ENCODE measurements around the gene PREB.

The PREB gene

DNA sequence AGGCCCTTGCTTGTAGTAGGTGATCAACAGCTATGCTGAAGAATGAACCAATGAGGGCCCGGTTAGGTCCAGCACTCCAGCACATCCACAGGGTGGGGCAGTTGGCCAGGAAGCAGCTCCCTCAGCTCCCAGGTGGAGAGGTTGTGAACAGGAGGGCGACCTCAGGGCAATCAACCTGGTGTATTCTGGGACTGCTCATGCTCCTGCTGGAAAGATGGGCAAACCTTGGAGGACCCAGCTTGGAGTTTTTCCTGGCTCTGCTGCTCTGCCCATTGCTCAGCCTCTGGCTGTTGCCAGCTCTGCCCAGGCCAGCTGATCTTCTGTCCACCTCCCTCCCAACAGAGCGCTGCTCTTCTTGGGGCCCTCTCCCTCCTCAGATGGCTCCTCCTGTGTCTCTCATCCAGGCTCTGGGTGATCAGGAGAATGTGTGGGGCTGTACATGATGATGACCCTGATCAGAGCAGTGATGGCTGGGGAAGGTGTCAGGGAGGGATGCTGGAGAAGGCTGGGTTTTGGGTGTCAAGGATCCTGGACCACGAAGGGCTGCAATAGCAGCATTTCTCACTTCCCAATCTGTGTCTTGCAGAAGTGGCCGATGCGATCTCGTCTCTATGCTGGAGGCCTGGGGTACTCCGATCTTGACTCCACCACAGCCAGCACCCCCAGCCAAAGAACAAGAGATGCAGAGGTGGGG, 17.8 kb upstream of the PREB start:
- DNase-seq = no peak

DNA sequence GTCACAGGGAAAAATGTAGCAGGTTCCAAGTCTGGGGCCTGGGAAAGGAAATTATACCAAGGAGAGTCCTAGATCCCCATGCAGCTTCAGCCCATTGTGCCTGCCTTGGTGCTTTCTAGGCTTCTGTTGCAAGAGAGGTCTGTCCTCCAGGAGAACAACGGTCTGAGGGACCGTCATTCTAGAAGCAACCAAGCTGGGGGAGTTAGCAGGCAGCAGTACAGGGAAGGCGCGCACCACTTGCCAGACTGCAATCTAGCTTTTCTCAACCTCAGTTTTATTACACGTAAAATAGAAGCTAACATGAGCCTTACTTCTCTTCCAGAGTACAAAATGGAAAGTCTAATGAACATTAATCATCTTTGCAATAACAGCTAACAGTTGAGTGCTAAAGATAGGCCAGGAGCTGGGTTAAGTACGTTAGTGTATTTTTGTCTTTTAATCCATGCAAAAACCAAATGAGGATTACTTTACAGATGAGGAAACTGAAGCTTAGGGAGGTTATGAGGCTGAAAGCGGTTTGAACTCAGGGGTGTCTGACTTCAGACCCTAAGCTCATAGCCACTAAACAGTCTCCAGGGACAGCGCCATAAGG, 16.3 kb upstream of the PREB start:
- no peak for DNase-seq

DNA sequence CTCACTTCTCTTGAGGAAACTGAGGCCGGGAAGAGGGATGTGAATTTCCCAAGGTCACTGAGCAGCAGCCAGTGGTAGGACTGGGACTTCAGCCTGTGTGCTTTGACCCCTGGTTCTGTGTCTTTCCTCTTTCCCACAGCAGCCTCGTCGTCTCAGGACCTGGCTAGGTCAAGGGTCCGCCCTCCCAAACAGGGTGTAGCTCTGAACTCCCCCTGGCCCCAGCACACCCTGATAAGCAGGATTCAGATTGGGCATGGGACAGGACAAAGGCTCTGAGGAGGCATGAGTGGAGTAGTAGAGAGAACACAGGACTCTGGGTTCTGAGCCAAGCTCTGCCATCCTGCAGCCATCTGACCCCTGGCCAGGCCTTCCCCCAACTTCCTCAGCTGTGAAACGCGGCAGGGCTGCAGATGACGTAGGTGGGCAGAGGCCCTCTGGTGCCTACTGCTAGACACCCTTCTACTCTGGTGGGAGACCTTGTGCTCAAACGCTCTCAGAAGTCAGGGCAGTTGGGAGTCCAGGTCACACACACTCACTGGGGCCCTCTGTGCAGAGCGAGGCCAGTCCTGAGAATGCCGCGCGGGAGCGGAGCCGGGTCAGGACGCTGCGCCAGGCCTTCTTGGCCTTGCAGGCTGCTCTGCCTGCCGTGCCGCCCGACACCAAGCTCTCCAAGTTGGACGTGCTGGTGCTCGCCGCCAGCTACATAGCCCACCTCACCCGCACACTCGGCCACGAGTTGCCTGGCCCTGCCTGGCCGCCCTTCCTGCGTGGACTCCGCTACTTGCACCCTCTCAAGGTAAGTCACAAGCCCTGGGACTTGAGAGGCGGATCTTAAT, 15.4 kb upstream of the PREB start:
- DNase-seq = no peak

DNA sequence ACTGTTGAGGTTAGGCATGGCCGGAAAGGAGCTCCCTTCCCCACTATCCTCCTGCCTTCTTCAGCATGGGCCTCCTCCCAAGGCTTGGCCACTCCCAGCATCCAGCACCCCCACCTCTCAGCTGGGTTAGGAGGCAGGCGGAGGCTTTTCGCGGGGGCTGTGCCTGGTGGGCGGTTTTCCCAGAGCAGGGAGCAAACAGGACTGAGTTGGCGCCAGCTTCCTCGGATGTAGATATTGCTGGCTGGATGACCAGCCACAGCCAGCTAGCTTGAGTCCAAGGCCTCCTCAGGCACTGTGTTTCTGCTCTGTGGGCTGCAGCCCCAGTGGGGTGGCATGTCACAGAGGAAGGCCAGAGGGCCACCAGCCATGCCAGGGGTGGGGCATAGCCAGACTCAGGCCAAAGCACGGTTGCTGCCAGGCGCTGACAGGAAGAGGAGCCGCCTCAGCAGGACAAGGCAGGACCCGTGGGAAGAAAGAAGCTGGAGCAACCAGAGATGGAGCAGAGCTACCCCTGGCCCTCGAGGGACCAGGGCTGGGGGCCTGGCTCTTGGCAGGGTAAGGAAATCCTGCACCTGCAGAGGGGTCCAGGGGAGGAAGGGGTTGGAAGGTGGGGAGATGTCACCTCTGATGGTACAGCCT, 14.5 kb upstream of the PREB start, which contains the start of gene TCF23:
TSS of gene TCF23 (plus strand) at position 204 of the 639 bp plus-strand sequence. CDS start at position 334, 130 bp downstream.
- no peak for DNase-seq

DNA sequence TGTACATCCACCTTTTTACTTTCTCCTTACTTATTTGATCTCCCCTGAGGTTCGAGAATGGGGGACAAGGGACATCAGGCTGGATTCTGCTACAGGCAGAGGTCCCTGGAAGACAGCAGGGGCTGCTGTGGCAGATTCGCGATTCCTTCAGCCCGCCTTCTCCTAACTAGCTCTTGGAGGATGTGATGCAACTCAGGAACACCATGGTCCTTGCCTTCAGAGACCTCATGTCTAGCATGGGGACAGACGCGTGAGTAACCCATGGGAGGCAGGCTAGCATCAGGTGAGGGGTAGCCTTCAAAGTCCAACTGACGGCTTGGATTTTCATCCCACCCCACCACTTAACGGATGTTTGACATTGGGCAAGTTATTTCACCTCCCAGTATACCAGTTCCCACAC, 13.5 kb upstream of the PREB start:
- no peak for DNase-seq

DNA sequence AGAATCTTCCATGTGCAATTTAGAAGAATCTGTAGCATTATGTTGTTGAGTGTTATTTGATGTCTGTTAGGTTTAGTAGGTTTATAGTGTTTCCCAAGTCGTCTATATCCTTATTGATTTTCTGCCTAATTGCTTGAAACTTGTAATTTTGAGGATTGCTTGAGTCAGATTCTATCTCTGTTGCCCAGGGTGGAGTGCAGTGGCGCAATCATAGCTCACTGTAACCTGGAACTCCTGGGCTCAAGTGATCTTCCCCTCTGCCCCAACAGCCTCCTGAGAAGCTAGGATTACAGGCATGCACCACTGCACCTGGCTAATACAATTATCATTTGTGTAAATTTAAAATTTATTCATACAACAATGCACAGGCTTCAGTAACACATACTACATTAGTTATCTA, 11.2 kb upstream of the PREB start:
- no peak for DNase-seq

DNA sequence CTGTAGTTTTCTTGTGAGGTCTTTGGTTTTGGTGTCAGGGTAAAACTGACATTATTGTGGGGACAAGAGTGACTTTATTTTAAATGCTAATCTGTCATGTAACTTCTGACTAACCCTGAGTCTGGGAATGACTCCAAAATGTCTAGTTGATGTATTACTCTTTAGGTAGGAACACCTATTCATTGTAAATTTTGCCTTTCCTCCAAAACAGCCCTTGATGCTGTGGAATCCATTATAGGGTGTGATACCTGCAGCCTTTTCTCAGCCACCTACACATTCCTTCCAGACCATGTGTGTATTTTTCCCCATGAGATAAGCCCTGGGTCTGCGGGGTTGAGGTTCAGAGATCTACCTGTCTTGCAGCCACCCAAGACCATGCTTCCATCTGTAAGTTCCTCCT, 8.8 kb upstream of the PREB start:
- DNase-seq = no peak

DNA sequence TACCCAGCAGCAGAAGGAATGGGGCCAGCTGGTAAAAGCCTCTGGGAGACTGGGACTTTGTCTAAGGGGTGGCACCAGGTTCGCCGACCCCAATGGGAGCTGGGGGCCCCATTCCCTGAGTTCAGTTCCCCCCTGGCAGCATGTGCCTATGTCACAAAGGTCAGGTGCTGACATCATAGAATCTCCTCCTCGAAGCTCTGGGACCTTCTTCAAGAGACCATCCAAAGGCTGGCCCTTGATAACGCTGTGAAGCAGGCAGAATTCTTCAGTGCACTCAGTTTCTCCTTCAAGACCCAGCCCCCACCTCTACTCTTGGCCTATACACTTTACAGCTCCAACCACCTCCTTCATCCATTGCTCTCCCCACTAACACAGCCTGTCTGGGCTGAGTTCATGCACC, 4.9 kb upstream of the PREB start, which contains the start of gene PRR30:
TSS of gene PRR30 (minus strand) at position 101 of the 400 bp plus-strand sequence. CDS start 1,081 bp downstream, outside the sequence.
- DNase-seq = no peak

DNA sequence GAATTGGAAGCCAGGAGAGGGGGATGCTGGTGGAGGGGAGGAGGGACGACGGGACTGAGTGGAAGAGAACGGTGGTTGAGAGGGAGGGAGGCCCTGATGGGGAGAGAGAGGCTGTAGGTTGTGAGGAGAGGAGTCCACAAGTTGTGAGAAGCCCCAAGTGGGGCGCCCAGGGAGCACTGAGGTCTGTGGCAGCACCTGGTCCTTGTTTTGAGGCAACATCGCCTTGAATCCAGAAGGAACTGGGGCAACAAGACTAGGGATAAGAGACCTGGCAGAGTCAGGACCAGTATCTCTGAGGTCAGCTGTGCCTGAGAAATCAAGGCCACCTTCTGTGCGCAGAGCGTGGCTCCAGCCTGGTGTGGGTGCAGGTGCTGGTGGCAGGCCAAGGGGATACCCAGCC, 3.7 kb upstream of the PREB start:
- no peak for DNase-seq

DNA sequence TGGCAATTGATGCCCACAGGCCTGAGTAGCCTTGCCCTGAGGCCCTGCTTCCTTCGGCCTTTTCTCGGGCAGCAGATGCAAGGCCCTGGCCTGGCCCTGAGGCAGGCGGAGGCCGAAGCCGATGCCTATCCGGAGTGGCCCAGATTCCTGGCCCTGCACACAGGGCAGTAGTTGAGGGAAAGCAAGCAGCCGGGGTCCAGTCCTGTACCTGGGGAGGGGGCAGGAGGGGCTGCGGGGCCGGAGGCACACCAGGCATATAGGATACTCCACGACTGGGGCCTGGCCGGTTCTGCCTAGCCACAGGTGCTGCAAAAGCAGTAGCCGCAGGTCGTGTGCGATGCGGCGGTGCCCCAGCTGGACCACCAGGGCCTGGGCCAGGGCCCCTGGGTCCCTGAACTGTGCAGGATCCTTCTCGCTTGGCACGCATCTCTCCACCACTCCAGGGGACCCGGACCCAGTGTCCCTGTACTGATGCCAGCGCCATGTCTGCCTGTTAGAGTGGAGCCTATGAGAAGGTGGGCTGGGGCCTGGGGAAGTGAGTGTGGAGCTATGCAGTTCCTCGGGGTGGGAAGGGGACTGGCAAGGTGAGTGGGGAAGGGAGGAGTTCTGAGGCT, 3.0 kb upstream of the PREB start:
- DNase-seq = no peak

DNA sequence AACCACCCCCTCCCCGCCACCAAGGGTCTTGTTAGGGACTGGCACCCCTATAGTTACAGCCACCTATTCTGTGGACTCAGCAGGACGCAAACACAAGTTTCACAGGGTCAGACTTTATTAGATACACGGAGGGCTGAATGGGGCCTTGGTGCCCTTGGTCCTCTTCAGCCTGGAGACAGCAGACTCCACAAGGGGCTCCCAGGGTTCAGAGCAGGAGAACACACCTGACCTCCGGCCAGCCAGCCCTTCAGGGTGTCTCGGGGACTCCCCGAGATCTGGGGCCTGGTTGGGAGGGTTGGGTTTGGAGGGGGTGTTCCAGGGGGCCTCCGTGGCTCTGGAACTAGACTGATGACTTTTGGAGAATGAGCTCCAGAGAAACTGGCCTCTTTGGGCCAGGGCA, 2.3 kb upstream of the PREB start:
- no peak for DNase-seq

DNA sequence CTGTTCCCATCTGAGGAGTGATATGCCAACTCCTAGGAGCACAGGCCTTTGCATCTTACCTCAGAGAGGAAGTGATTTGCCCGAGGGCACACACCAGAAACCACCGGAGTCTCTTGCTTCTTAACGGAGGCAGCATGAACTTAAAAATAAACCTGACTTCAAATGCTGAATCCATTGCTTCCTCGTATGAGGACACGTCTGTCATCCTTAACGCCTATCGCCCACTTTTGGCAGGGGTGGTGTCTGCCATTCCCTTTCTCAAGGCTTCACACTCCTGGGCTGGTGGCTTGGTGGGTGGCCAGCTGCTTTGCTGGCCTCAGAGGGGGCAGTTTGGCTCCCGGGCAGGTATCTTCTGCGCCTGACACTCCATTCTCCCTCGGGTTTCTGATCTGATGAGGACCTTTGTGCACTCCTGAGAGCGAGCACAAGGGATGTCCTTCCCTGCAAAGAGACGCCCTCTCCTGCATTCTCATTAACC, 1.1 kb upstream of the PREB start:
- no peak for DNase-seq

DNA sequence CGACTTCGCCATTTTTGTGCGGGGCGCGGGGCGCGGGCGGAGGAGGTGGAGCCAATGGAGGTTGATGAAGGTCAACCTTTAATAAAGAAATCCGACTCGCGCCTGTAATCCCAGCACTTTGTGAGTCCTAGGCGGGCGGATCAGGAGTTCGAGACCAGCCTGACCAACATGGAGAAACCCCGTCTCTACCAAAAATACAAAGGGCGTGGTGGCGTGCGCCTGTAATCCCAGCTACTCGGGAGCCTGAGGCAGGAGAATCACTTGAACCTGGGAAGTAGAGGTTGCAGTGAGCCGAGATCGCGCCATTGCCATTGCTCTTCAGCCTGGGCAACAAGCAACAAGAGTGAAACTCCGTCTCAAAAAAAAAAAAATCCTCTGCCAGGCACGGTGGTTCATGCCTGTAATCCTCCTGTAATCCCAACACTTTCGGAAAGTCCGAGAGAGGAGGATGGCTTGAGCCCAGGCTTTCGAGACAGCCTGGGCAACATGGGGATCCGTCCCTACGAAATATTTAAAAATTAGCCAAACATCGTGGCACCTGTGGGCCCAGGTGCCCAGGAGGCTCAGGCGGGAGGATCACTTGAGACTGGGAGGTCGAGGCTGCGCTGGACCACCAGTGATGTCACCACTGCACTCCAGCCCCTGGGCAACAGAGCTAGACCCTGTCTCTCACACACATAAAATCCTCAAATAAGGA, 493 bp upstream of the PREB start:
- no peak for DNase-seq

DNA sequence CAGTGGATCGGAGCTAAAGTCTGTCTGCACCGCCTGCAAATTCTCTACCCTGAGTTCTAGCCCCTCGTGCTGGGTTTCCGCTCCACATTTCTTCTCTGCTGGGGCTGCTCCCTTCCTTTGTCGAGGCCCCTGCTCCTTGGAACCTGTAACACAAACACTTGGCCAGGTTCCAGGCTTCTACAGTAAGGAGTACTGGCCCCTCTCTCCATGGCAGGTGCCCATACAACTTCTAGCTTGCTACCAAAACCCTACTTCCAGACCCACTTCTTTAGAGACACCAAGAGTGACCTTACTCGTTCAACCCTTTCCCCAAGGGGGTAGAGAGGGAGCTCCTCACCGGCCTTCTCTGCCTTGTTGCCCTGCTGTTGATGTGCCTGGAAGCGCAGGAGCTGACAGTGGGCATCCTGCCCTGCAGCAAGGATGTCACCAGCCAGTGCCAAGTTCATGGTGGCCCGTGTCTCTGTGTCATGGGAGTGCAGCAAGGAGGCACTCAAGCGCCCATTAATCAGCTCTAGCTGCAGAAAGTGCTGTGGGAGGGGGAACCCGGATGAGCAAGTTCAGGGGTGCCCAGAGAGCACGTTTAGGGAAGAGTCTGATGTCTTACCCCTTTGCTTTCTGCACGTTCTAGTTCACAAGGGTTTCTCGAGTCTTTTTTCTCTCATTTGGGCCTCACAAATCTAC, 1.1 kb downstream of the PREB start:
- DNase-seq = no peak

DNA sequence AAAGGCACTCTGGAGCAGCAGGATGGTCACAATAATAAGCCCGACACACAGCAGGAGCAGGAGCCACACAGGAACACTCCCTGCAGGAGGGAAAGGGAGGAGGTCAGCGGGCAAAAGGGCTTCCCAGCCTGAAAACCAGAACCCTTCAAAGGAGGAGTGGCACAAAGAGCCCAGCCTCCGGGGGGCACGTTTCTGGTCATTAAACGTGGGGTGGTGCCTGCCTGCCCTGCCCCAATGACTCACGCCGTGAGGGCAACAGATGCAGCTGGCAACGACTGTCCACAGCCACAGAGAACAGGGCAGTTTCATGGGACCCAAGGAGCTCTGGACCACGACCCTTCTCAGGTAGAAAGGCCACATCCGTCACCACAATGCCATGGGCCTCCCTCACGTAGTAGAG, 3.0 kb downstream of the PREB start:
- no peak for DNase-seq

DNA sequence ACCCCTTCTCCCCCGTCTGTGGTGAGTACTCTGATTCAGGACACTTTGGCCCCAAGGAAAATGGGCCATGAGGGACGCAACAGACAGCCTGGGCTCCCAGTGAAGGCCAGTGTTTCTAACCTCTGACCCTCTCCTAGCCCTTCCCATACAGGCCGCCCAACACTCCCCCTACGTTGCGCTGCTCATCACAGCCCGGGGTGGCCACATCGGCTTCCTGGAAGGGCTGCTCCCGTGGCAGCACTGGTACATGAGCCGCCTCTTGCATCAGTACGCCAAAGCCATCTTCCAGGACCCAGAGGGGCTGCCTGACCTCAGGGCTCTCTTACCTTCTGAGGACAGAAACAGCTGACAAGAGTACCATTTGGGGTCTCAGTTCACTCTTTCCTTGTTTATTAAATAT, 4.0 kb downstream of the PREB start:
- no peak for DNase-seq

DNA sequence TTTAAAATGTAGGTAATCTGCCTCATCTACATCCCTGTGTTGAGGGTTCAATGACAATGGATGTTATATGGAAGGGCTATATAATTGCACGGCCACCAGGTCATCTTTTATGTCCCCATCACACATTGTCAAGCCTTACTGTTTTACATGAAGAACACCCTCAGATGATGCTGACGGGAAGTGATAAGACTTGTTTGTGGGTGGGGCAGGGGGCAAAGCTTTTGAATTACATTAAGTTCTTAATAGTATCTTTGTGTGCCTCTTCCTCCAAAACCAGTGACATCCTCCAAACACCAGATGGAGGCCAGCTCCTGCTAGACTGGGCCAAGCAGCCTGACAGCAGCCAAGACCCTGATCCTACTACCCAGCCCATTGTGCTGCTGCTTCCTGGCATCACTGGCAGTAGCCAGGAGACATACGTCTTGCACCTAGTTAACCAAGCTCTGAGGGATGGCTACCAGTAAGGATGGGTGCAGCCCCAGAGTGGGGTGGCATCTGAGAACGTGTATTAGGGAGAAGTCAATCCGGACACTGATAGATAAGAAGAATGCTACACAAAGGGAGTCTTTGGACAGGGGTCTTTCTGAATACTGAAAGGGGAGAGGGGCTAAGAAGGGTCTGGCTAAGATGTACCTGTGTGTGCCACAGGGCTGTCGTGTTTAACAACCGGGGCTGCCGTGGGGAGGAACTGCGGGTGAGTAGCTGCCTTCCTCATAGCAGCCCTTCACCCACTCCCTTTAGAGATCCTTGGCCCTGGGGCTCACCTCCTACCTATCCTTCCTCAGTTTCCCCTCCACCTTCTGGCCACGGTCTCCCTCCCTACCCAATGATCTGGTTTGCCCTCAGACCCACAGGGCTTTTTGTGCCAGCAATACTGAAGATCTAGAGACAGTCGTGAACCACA, 5.5 kb downstream of the PREB start:
- no peak for DNase-seq

DNA sequence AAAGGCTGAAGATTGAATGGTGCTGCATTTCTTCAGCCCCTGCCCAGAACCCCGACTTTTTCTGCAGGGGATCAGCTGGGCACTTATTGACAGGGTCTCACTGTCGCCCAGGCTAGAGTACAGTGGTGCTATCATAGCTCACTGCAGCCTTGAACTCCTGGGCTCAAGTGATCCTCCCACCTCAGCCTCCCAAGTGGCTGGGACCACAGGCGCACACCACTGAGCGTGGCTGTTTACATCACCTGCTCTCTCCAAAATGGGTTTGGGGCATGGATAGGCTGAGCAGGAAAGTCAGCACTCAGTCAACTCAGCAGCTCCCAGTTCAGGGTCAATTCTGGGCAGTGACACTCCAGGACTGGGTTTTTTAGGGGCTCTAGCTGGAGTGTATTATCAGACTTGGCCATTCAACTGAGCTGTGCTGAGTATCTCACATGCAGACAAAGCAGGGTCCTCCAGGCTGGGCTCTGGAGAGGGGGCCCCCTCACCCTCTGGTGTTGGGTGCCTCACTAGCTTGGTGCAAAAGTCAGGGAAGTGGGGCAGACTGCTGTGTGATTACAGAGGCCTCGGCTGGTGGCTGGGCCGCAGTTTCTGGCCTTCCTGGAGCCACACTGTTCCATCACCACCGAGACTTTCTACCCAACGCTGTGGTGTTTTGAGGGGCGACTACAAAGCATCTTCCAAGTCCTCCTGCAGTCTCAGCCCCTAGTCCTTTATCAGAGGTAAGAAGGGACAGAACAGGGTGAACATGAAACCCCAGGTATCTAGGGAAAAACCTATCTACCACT, 6.4 kb downstream of the PREB start:
- DNase-seq = no peak

DNA sequence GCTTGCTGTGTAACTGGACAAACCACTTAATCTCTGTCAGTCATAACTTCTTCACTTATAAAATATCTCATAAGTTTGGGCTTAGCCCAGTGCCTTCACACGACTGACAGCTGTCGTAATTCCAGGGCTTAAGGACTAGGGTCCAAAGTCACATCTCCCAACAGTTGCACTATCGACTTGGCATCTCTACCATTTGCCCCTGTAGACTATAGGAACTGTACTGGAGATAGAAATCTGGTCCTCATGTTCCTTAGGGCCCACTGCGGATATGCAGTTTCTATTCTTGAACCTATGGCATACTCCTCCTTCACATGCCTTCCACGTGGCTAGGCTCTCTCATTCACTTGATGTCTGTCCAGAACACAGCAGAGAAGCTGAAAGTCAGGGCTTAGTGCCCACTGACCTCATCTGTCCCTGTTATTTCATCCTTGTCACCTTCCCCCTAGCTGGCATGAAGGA, 8.2 kb downstream of the PREB start:
- DNase-seq = no peak

DNA sequence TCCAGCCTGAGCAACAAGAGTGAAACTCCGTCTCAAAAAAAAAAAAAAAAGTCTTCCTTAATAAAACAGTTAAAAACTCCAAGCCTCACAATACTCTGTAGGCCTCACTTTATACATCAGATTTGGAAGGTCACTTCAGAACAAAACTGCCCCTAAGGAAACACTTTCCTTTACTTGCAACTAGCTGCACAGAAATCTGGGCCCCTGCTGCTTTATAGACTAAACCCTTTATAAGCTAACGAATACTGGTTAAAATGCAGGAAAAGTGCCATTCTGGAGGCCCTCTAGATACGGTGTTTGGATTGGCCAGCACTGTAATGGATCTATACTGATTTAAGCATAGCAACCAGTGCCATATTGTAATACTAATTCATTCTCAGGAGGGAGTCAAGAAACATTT, 9.3 kb downstream of the PREB start:
- no peak for DNase-seq
